KOPT-K1 (cell line): ENCODE data around the gene PALMD.

Source experiments
- H3K27ac ChIP-seq: fragments of 200-600 bp; sonication (generic); 2 replicates; pipeline ENCODE4 v1.5.1; 2016; ENCODE audit warnings: antibody characterized with exemption, mild to moderate bottlenecking, low read depth, low read length; ENCODE audit not compliant: poor library complexity, severe bottlenecking
- H3K36me3 ChIP-seq: fragments of 200-600 bp; sonication (generic); 2 replicates; pipeline ENCODE4 v1.5.1; 2017; ENCODE audit warnings: antibody characterized with exemption, mild to moderate bottlenecking, low read length, moderate library complexity; ENCODE audit not compliant: insufficient read depth
- H3K9me3 ChIP-seq: fragments of 200-600 bp; sonication (generic); 2 replicates; pipeline ENCODE4 v1.5.1; 2017; ENCODE audit warnings: antibody characterized with exemption, low read length, mild to moderate bottlenecking; ENCODE audit not compliant: insufficient read depth, poor library complexity, severe bottlenecking

Gene PALMD

DNA sequence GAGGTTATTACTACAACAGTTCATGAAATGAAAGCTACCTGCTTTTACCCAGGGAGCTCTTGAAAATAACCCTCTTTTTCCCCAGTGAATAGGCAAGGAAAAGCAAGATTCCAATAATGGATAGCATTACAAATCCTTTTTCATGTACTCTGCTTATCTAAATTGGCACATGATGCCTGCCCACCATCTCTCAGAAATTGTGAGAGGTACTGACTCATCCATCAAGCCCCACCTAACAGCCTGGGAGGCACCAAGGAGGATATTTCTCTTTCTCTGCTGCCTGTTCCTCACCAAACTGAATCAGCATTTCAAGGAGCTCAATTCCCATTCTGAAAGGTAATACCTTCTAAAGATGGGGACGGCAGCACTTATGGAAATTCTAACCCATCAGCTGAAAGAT lies 34.4 kb downstream of the PALMD start:
- Histone ChIP-seq H3K27ac (no peak overlapping the region), H3K36me3 (no peaks in the 10 kb centered on the region), H3K9me3 (no peaks in the 10 kb centered on the region)

DNA sequence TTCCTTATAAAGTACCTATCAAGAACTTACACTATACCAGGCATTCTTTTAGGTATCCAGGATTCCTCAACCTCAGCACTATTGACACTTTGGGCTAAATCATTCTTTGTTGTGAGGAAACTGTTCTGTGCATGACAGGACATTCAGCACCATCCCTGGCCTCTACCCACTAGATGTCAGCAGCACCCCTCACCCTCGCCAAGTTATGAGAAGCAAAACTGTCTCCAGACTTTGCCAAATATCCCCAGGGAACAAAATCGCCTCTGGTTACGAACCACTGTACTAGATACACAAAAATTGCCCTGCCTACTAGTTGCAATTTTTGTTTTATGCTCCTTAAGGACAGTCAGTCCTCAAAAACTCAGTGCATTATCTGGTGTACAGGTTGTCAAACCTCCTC lies 35.7 kb downstream of the PALMD start:
- Histone ChIP-seq H3K36me3 (no peaks in the 10 kb centered on the region), H3K9me3 (no peaks in the 10 kb centered on the region), H3K27ac (no peak overlapping the region)

- Histone ChIP-seq H3K36me3 (no peaks in the 10 kb centered on the region), H3K9me3 (no peaks in the 10 kb centered on the region), H3K27ac (no peak overlapping the region)
Observed at GRCh38 chr1:99682291-99682751, 36.4 kb downstream of the PALMD start.

- Histone ChIP-seq H3K27ac (no peak overlapping the region), H3K9me3 (no peaks in the 10 kb centered on the region), H3K36me3 (no peaks in the 10 kb centered on the region)
Observed at GRCh38 chr1:99685516-99686180, 39.7 kb downstream of the PALMD start.

GRCh38 chr1:99691175-99691574 lies 45.3 kb downstream of the PALMD start:
- Histone ChIP-seq H3K36me3 (no peaks in the 10 kb centered on the region), H3K27ac (no peak overlapping the region), H3K9me3 (no peaks in the 10 kb centered on the region)

- no peak overlapping the region for H3K27ac ChIP-seq
- no peaks in the 10 kb centered on the region for H3K36me3 ChIP-seq
Observed at GRCh38 chr1:99696616-99697015, 50.7 kb downstream of the PALMD start.

GRCh38 chr1:99697580-99697979 lies 51.7 kb downstream of the PALMD start:
- Histone ChIP-seq H3K36me3 (no peaks in the 10 kb centered on the region), H3K27ac (no peak overlapping the region), H3K9me3 (no peaks in the 10 kb centered on the region)

More at GRCh38 chr1:99696616-99697015, 50.7 kb downstream of the PALMD start:
- H3K9me3 ChIP-seq, result no peaks in the 10 kb centered on the region

GRCh38 chr1:99700020-99700419 lies 54.1 kb downstream of the PALMD start:
- H3K27ac ChIP-seq, result no peak overlapping the region
- no peaks in the 10 kb centered on the region for H3K9me3 ChIP-seq
- H3K36me3 ChIP-seq, result no peaks in the 10 kb centered on the region

DNA sequence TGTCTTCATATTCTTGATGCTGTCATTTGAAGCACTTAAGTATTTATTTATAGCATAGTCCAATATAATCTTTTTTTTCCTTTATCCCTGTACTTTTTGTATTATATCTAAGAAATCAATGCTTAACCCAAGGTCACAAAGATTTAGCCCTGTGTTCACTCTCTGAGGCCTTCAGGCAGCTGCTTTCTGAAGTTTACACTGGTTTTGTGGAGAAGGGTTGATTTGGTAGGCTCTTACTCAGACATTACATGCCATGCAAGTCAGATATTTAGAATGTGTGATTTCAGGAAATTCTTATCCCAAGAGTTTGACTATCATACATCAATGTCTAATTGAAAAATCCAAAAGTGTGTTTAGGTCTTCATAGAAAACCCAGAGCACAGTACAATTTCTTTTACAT lies 56.3 kb downstream of the PALMD start:
- no peaks in the 10 kb centered on the region for H3K36me3 ChIP-seq
- no peak overlapping the region for H3K27ac ChIP-seq
- H3K9me3 ChIP-seq, result no peaks in the 10 kb centered on the region

GRCh38 chr1:99704356-99704816 lies 58.5 kb downstream of the PALMD start:
- no peak overlapping the region for H3K27ac ChIP-seq
- no peaks in the 10 kb centered on the region for H3K36me3 ChIP-seq
- no peaks in the 10 kb centered on the region for H3K9me3 ChIP-seq

DNA sequence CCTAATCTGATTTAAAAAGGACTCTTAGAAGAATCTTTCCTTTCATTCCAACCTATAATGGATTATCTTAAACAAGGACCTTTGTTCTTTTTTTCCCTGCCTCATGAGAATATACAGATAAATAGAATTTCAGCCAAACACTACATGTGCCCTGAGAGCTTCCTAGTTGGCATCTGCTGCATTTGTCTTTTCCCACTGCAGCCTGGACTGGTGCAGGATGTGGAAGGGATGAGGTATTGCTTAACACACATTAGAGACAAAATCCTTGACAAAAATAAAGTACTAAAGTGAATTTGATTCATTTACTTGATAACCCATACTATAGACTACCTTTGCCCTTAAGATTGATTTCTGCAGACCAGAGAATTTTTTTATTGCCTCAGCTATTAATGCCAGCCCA lies 59.5 kb downstream of the PALMD start:
- Histone ChIP-seq H3K27ac (no peak overlapping the region), H3K9me3 (no peaks in the 10 kb centered on the region), H3K36me3 (no peaks in the 10 kb centered on the region)

GRCh38 chr1:99707535-99708142 lies 61.7 kb downstream of the PALMD start:
- Histone ChIP-seq H3K36me3 (no peaks in the 10 kb centered on the region), H3K9me3 (no peaks in the 10 kb centered on the region), H3K27ac (no peak overlapping the region)

DNA sequence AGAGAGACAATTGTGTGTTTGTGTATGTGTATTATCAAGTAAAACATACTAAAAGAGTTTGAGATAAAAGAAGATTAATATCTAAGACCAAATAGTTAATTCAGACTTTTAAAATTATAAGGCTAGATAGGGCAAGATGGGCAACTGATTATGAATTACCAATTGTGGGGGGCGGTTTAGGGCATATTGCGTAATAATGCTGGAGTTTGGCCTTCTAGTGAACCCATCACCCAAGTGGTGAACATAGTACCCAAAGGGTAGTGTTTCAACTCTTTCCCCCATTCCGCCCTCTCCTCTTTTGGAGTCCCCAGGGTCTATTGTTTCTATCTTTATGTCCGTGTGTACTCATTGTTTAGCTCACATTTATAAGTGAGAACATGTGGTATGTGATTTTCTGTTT lies 65.1 kb downstream of the PALMD start:
- no peaks in the 10 kb centered on the region for H3K9me3 ChIP-seq
- no peak overlapping the region for H3K27ac ChIP-seq
- no peaks in the 10 kb centered on the region for H3K36me3 ChIP-seq

GRCh38 chr1:99713006-99713405 lies 67.1 kb downstream of the PALMD start:
- H3K27ac ChIP-seq, result no peak overlapping the region
- H3K9me3 ChIP-seq, result no peaks in the 10 kb centered on the region
- H3K36me3 ChIP-seq, result no peaks in the 10 kb centered on the region

DNA sequence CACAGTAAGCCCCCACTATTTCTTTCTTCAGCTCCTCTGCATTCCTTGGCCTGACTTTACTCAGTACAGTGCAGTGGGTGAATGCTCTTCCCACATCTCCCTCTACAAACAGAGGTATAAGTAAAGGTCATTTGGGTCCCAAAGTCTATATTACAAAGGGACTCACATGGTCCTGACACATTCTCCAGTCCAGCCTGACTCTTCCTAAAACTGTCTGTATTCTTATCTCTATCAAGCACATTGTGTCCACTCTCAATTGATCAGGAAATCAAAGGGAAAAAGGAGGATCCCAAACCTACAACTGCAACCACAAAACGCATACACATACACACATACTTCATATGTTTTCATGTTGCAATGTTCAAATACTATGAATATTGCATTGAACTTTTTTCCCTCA lies 71.1 kb downstream of the PALMD start:
- no peak overlapping the region for H3K27ac ChIP-seq
- no peaks in the 10 kb centered on the region for H3K9me3 ChIP-seq
- no peaks in the 10 kb centered on the region for H3K36me3 ChIP-seq

- H3K36me3 ChIP-seq, result no peaks in the 10 kb centered on the region
- H3K9me3 ChIP-seq, result no peaks in the 10 kb centered on the region
- H3K27ac ChIP-seq, result no peak overlapping the region
Observed at GRCh38 chr1:99723251-99723650, 77.3 kb downstream of the PALMD start.
